NT2/D1 (cell line): Measurements from ENCODE around the gene ACOXL.

Experiments
- YY1 ChIP-seq: IDR thresholded peaks from 2 replicates; pipeline ENCODE4 v1.6.1; 2011; ENCODE audit not compliant: insufficient read length, insufficient read depth
- ZNF274 ChIP-seq: IDR thresholded peaks from 2 replicates; pipeline ENCODE4 v1.6.1; 2011; ENCODE audit warnings: mild to moderate bottlenecking, low read depth, low read length

- TF ChIP-seq YY1 (no peak), ZNF274 (no peak)
Measured at GRCh38 chr2:110873597-110874452, 141.5 kb downstream of the ACOXL start.
